ENCODE data around the gene BCL11B. TPM values are rescaled to one million over a fixed set of nuclear protein-coding genes. Genes with fewer than 3 reads are reported as not detected.

BCL11B gene
- total and polyA plus RNA-seq, 9 of the 15 experiments (the other 6 are each of a cell fraction or from before 2014, with no cell fraction given): 0.09 TPM; not detected in 8

GRCh38 chr14:99281396-99281795 lies 9.4 kb upstream of the BCL11B start:
- in situ Hi-C loops (cut with MboI): no loop called here
- no peak overlapping the region for H3K27ac ChIP-seq (ENCODE audit: extremely low read depth, low read depth, low read length)
- FAIRE-seq (no peak), ATAC-seq (no peak), DNase-seq (ENCODE audit: extremely low read depth in 1 of 4, low spot score in 3 of 4) (no peak)
- H2AFZ ChIP-seq (ENCODE audit: low read depth, low read length): no peak overlapping the region
- no peaks in the 10 kb centered on the region for H3K9me3 ChIP-seq (replicated peaks; ENCODE audit: control insufficient read depth, insufficient read depth, low read depth, low read length)
- TF ChIP-seq FOXA1 (IDR thresholded peaks at IDR 0.05; ENCODE audit: borderline replicate concordance) (no peak), HDGF (IDR thresholded peaks at IDR 0.05) (no peak), IRF2 (CRISPR knock-in tag; IDR thresholded peaks at IDR 0.05) (no peak), TAF1 (IDR thresholded peaks at IDR 0.05; ENCODE audit: control insufficient read depth, extremely low read depth, insufficient read depth, low read length, severe bottlenecking) (no peak)
- intact Hi-C loops (cut with micrococcal nuclease): no loop called here
- ChIA-PET CTCF (ENCODE audit: low intra/inter-chr PET ratio) (no interaction called here), POLR2A (no interaction called here)
- no peak overlapping the region for H3K9ac ChIP-seq (ENCODE audit: insufficient read depth in 1 of 2, low read depth in 2 of 2, low read length in 2 of 2)
- WGBS (ENCODE audit: insufficient coverage, low coverage, missing lambda C conversion rate): 1% methylated on average over 11 of the region's 11 CpGs
- BruUV-seq (replicated peaks): no TSS peak
- no peak overlapping the region for H3K4me3 ChIP-seq
- H3K79me2 ChIP-seq (ENCODE audit: control insufficient read depth, insufficient read depth, low read length): no peaks in the 10 kb centered on the region
- no peaks in the 10 kb centered on the region for H3K9me1 ChIP-seq (ENCODE audit: control insufficient read depth, insufficient read depth, low read length)
- H3K4me1 ChIP-seq (replicated peaks in 1 of 2; ENCODE audit: control insufficient read depth in 2 of 2, insufficient read depth in 2 of 2, low read length in 2 of 2): no peaks in the 10 kb centered on the region
- no peaks in the 10 kb centered on the region for H3K36me3 ChIP-seq (ENCODE audit: control insufficient read depth, insufficient read depth, low read length)
- no peaks in the 10 kb centered on the region for H4K20me1 ChIP-seq (replicated peaks; ENCODE audit: control insufficient read depth, insufficient read depth, low read length)
- H3K27me3 ChIP-seq (ENCODE audit: control insufficient read depth in 2 of 2, insufficient read depth in 2 of 2, low read length in 2 of 2): peaks cover 5 to 42% of the 10 kb centered on the region in 2 experiments; a peak in 4 of 5 replicates
- H3K4me2 ChIP-seq (ENCODE audit: insufficient read depth, low read length): no peak overlapping the region

DNA sequence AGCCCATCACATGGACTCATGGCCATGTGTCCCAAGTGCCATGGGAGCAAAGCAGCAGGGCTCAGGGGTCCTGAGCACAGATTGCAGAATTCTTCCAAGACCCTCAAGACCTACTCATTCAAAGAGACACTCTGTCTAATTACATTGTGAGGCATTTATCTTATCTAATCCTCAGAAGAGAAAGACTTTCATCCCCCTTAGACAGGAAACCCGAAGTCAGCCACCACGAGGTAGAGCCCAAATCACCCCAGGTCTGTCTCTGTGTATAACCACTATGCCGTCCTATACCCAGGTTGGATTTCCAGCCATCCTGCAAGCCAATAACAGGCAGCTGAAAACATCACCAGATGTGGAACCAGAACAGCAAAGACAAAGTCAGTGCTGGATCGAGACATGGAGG lies 8.9 kb upstream of the BCL11B start:
- ChIA-PET POLR2A (no interaction called here), CTCF (ENCODE audit: low intra/inter-chr PET ratio) (no interaction called here)
- Histone ChIP-seq H3K27ac (ENCODE audit: extremely low read depth, low read depth, low read length) (no peak overlapping the region), H3K79me2 (ENCODE audit: control insufficient read depth, insufficient read depth, low read length) (no peaks in the 10 kb centered on the region), H3K9me3 (replicated peaks; ENCODE audit: control insufficient read depth, insufficient read depth, low read depth, low read length) (no peaks in the 10 kb centered on the region), H3K9ac (ENCODE audit: insufficient read depth in 1 of 2, low read depth in 2 of 2, low read length in 2 of 2) (no peak overlapping the region), H3K9me1 (ENCODE audit: control insufficient read depth, insufficient read depth, low read length) (no peaks in the 10 kb centered on the region), H4K20me1 (replicated peaks; ENCODE audit: control insufficient read depth, insufficient read depth, low read length) (no peaks in the 10 kb centered on the region), H3K4me1 (replicated peaks in 1 of 2; ENCODE audit: control insufficient read depth in 2 of 2, insufficient read depth in 2 of 2, low read length in 2 of 2) (no peaks in the 10 kb centered on the region), H3K4me3 (no peak overlapping the region), H3K4me2 (ENCODE audit: insufficient read depth, low read length) (no peak overlapping the region), H3K36me3 (ENCODE audit: control insufficient read depth, insufficient read depth, low read length) (no peaks in the 10 kb centered on the region), H3K27me3 (ENCODE audit: control insufficient read depth in 2 of 2, insufficient read depth in 2 of 2, low read length in 2 of 2) (peaks cover 5 to 38% of the 10 kb centered on the region in 2 experiments; a peak in 4 of 5 replicates), H2AFZ (ENCODE audit: low read depth, low read length) (no peak overlapping the region)
- DNase-seq (ENCODE audit: extremely low read depth in 1 of 4, low spot score in 3 of 4): no peak
- no TSS peak for BruUV-seq (replicated peaks)
- intact Hi-C loops (cut with micrococcal nuclease) (no loop called here), in situ Hi-C loops (cut with MboI) (no loop called here)
- ATAC-seq: no peak
- WGBS (ENCODE audit: insufficient coverage, low coverage, missing lambda C conversion rate): 0% methylated on average over 1 of the region's 4 CpGs
- no peak for FAIRE-seq
- TF ChIP-seq RUNX1 (IDR thresholded peaks at IDR 0.05; ENCODE audit: low read depth) (no peak), RBM15 (IDR thresholded peaks at IDR 0.05; ENCODE audit: insufficient read depth, low read length) (no peak)
